Esophagus muscularis mucosa (tissue), 4 donors: ENCODE data around the gene ADAMTS6.
"Not testable (repeated sequence)": the region's sequence is repeated elsewhere in the genome, so short reads cannot be mapped to it uniquely, and the experiment has no call there.

Experiments used
- EP300 ChIP-seq: sonication (generic); formaldehyde crosslinking; IDR thresholded peaks from one replicate; pipeline ENCODE4 v1.6.1; 2017; ENCODE audit warnings: antibody characterized with exemption
- POLR2A ChIP-seq: fragments of 450-650 bp; IDR thresholded peaks from one replicate; pipeline ENCODE4 v1.6.1; 2017; ENCODE audit warnings: antibody characterized with exemption, moderate library complexity, mild to moderate bottlenecking, low read depth
- POLR2AphosphoS5 ChIP-seq, 2 donors: sonication (generic); formaldehyde crosslinking; IDR thresholded peaks; one replicate each; pipeline ENCODE4 v1.6.1; 2017; ENCODE audit warnings: antibody characterized with exemption in 2 of 2
- TF ChIP-seq, protein P1 (sequence below), 3 experiments: fragments of 200-600 bp in 2 of 3; fragments of 450-650 bp in 1 of 3; sonication (generic) in 2 of 3; IDR thresholded peaks; one replicate each; pipeline ENCODE4 v1.5.1; 2017 to 2019; ENCODE audit warnings: antibody characterized with exemption in 3 of 3, mild to moderate bottlenecking in 2 of 3, moderate library complexity in 1 of 3

GRCh38 chr5:65488038-65488687 lies 6.4 kb upstream of the ADAMTS6 start:
- TF ChIP-seq, protein P1, sequence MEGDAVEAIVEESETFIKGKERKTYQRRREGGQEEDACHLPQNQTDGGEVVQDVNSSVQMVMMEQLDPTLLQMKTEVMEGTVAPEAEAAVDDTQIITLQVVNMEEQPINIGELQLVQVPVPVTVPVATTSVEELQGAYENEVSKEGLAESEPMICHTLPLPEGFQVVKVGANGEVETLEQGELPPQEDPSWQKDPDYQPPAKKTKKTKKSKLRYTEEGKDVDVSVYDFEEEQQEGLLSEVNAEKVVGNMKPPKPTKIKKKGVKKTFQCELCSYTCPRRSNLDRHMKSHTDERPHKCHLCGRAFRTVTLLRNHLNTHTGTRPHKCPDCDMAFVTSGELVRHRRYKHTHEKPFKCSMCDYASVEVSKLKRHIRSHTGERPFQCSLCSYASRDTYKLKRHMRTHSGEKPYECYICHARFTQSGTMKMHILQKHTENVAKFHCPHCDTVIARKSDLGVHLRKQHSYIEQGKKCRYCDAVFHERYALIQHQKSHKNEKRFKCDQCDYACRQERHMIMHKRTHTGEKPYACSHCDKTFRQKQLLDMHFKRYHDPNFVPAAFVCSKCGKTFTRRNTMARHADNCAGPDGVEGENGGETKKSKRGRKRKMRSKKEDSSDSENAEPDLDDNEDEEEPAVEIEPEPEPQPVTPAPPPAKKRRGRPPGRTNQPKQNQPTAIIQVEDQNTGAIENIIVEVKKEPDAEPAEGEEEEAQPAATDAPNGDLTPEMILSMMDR (IDR thresholded peaks at IDR 0.05), result not testable (repeated sequence)
- TF ChIP-seq POLR2A; POLR2AphosphoS5 (IDR thresholded peaks at IDR 0.05); EP300: not testable (repeated sequence)
